Esophagus squamous epithelium (tissue), 5 donors: ENCODE results near the gene NCEH1. TPM values are rescaled to one million over a fixed set of nuclear protein-coding genes. Genes with fewer than 3 reads are reported as not detected.

Experiments used
- DNase-seq: peaks from one replicate; lab custom pipeline; 2025; lab: John Stamatoyannopoulos, UW
- H3K27ac ChIP-seq, 4 donors: fragments of 200-600 bp; sonication (generic); one replicate each; pipeline ENCODE4 v1.5.1; 2016 to 2019; ENCODE audit warnings: mild to moderate bottlenecking in 1 of 4
- H3K27me3 ChIP-seq, 4 donors: fragments of 200-600 bp; sonication (generic); 1 replicate in 3 of 4; 2 replicates in 1 of 4; pipeline versions ENCODE4 v1.5.1 to v1.6.0; 2017 to 2021; ENCODE audit warnings: antibody characterized with exemption in 1 of 4
- H3K36me3 ChIP-seq, 3 donors: fragments of 200-600 bp; sonication (generic); one replicate each; pipeline ENCODE4 v1.5.1; 2016 to 2019
- H3K4me1 ChIP-seq, 3 donors: fragments of 200-600 bp; sonication (generic); one replicate each; pipeline ENCODE4 v1.5.1; 2017 to 2019
- H3K4me3 ChIP-seq, 4 donors: fragments of 200-600 bp; sonication (generic); 1 replicate in 3 of 4; 2 replicates in 1 of 4; pipeline ENCODE4 v1.5.1; 2016 to 2019; ENCODE audit warnings: mild to moderate bottlenecking in 2 of 4, moderate library complexity in 1 of 4
- H3K9me3 ChIP-seq, 3 donors: fragments of 200-600 bp; sonication (generic); one replicate each; pipeline ENCODE4 v1.5.1; 2016 to 2019
- CTCF ChIP-seq, 6 experiments: fragments of 450-650 bp in 4 of 6; fragments of 200-600 bp in 2 of 6; sonication (generic) in 2 of 6; IDR thresholded peaks; one replicate each; pipeline ENCODE4 v1.5.1; 2016 to 2019; ENCODE audit warnings: antibody characterized with exemption in 6 of 6, mild to moderate bottlenecking in 4 of 6, moderate library complexity in 4 of 6
- POLR2A ChIP-seq, 4 donors: fragments of 450-650 bp; IDR thresholded peaks; one replicate each; pipeline ENCODE4 v1.6.1; 2017; ENCODE audit warnings: antibody characterized with exemption in 4 of 4, mild to moderate bottlenecking in 4 of 4, moderate library complexity in 3 of 4
- WGBS, 2 donors: methylation state at CpG; one replicate each; pipeline ENCODE4 v1.1.5; 2018; 5-methylcytosine and 5-hydroxymethylcytosine counted together
- intact Hi-C: fragments of 100-400 bp; cut with DNase I; formaldehyde crosslinking; loops from one replicate; pipeline ENCODE4 v1.15.0; 2022
- total RNA-seq, 4 donors: library from RNA; depleted of rRNA; stranded (reverse); fragments of >200 nt; gene quantifications; one replicate each; pipeline ENCODE4 v1.1.0, GENCODE V29; 2016
- donor health status: DM: yes; HTN: yes; CAD: no.

Gene NCEH1
- total RNA-seq, 4 donors from 2014 or later: 2.2 to 9.1 (median 5.0) TPM

- H3K27ac ChIP-seq: no peak overlapping the region
- WGBS, 2 donors: 92 to 98% methylated on average over 3 of the region's 3 CpGs
- H3K4me3 ChIP-seq: no peak overlapping the region
- TF ChIP-seq CTCF (IDR thresholded peaks at IDR 0.05): no peak
- no peak for TF ChIP-seq POLR2A (IDR thresholded peaks at IDR 0.05)
- H3K4me1 ChIP-seq: peaks cover 0 to 4% (median 0%) of the 10 kb centered on the region in 3 donors
- H3K36me3 ChIP-seq: no peaks in the 10 kb centered on the region
- intact Hi-C loops: no loop called here
- H3K9me3 ChIP-seq: no peaks in the 10 kb centered on the region
- no peak for DNase-seq
- no peaks in the 10 kb centered on the region for H3K27me3 ChIP-seq
These were observed 9.1 kb downstream of the NCEH1 start for GRCh38 chr3:172701751-172702150.

GRCh38 chr3:172700936-172701455 is 9.9 kb downstream of the NCEH1 start:
- no peak overlapping the region for H3K4me3 ChIP-seq
- no peaks in the 10 kb centered on the region for H3K4me1 ChIP-seq
- no peaks in the 10 kb centered on the region for H3K36me3 ChIP-seq
- no peak for TF ChIP-seq POLR2A (IDR thresholded peaks at IDR 0.05)
- TF ChIP-seq CTCF (IDR thresholded peaks at IDR 0.05): no peak
- no peak for DNase-seq
- H3K27me3 ChIP-seq: no peaks in the 10 kb centered on the region
- no peak overlapping the region for H3K27ac ChIP-seq
- H3K9me3 ChIP-seq: no peaks in the 10 kb centered on the region
- intact Hi-C loops: no loop called here
- 91 to 100% methylated on average over 1 of the region's 1 CpG for WGBS, 2 donors

GRCh38 chr3:172700256-172700655 is 10.6 kb downstream of the NCEH1 start:
- Histone ChIP-seq H3K27ac (no peak overlapping the region), H3K4me3 (no peak overlapping the region), H3K4me1 (no peaks in the 10 kb centered on the region), H3K9me3 (no peaks in the 10 kb centered on the region), H3K27me3 (no peaks in the 10 kb centered on the region), H3K36me3 (no peaks in the 10 kb centered on the region)
- intact Hi-C loops: no loop called here
- DNase-seq: no peak
- 78 to 91% methylated on average over 1 of the region's 1 CpG for WGBS, 2 donors
- TF ChIP-seq POLR2A (IDR thresholded peaks at IDR 0.05) (no peak), CTCF (IDR thresholded peaks at IDR 0.05) (no peak)

- DNase-seq: no peak
- H3K4me1 ChIP-seq: no peaks in the 10 kb centered on the region
- 85 to 87% methylated on average over 7 of the region's 7 CpGs for WGBS, 2 donors
- TF ChIP-seq CTCF (IDR thresholded peaks at IDR 0.05) (no peak), POLR2A (IDR thresholded peaks at IDR 0.05) (no peak)
- peak overlapping the region in 1 of 4 donors; percentile 49 for H3K27ac ChIP-seq
- H3K9me3 ChIP-seq: no peaks in the 10 kb centered on the region
- no peaks in the 10 kb centered on the region for H3K36me3 ChIP-seq
- H3K27me3 ChIP-seq: no peaks in the 10 kb centered on the region
- intact Hi-C loops: no loop called here
- H3K4me3 ChIP-seq: no peak overlapping the region
These were observed 11.8 kb downstream of the NCEH1 start for GRCh38 chr3:172699031-172699430.

- peak overlapping the region in 1 of 4 donors; percentile 49 for H3K27ac ChIP-seq
These were observed 12.2 kb downstream of the NCEH1 start for GRCh38 chr3:172698631-172699030.

More at GRCh38 chr3:172698631-172699030, 12.2 kb downstream of the NCEH1 start:
- 78 to 91% methylated on average over 6 of the region's 6 CpGs for WGBS, 2 donors
- TF ChIP-seq POLR2A (IDR thresholded peaks at IDR 0.05) (no peak), CTCF (IDR thresholded peaks at IDR 0.05) (no peak)
- no peak for DNase-seq
- intact Hi-C loops: no loop called here
- no peaks in the 10 kb centered on the region for H3K9me3 ChIP-seq
- no peak overlapping the region for H3K4me3 ChIP-seq
- no peaks in the 10 kb centered on the region for H3K36me3 ChIP-seq
- no peaks in the 10 kb centered on the region for H3K4me1 ChIP-seq
- no peaks in the 10 kb centered on the region for H3K27me3 ChIP-seq
